ENCODE data around the gene CACNA2D3.

DNA sequence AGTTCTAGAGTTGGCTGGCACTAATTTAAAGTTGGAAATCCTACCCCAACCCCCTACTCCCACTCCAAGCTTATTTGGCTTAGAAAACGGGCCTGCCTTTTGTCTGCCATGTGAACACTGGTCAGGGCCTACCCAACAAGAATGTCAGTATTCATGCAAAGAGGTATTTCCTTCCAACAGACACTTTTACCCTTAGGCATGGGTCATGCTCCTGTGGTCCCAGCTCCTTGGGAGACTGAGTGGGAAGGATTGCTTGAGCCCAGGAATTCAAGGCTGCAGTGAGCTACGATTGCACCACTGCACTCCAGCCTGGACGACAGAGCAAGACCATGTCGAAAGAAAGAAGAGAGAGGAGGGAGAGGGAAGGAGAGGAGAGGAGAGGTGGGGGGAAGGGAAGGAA, 943.0 kb downstream of the CACNA2D3 start:
- TF ChIP-seq POLR2A (IDR thresholded peaks at IDR 0.05) (no peak), EP300 (IDR thresholded peaks at IDR 0.05; ENCODE audit: low read depth) (no peak), POLR2AphosphoS5 (IDR thresholded peaks at IDR 0.05) (no peak)
- TF ChIP-seq, protein P1, sequence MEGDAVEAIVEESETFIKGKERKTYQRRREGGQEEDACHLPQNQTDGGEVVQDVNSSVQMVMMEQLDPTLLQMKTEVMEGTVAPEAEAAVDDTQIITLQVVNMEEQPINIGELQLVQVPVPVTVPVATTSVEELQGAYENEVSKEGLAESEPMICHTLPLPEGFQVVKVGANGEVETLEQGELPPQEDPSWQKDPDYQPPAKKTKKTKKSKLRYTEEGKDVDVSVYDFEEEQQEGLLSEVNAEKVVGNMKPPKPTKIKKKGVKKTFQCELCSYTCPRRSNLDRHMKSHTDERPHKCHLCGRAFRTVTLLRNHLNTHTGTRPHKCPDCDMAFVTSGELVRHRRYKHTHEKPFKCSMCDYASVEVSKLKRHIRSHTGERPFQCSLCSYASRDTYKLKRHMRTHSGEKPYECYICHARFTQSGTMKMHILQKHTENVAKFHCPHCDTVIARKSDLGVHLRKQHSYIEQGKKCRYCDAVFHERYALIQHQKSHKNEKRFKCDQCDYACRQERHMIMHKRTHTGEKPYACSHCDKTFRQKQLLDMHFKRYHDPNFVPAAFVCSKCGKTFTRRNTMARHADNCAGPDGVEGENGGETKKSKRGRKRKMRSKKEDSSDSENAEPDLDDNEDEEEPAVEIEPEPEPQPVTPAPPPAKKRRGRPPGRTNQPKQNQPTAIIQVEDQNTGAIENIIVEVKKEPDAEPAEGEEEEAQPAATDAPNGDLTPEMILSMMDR (IDR thresholded peaks at IDR 0.05), result no peak

All from transverse colon (tissue), 4 donors.